ENCODE results near the gene SORCS3.
A peak's percentile ranks its signal among the peaks of the same experiment; 100 is the strongest.

SORCS3 gene

GRCh38 chr10:104641187-104641936 lies at the start of gene SORCS3:
Gene SORCS3 (plus strand): TSS chr10:104641290.
- DNase-seq, result no peak

DNA sequence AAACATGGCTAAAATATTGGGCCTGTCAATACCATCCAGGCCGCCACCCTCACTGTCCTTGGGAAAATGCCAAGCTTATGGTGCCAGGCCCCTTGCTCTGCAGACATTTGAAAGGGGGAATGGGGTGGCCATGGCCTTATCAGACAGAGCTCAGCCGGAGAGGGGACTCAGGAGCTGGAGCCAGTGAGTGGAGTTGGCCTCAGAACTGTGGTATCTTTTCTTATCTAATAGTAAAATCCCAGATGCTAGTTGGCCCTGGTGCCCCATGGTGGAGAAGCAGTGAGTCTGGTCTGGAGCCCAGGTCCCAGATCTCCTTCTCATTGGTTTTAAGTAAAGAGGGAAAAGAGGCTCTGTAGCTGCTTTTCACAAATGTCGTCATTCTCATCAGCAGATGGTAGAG lies 49.6 kb upstream of the SORCS3 start:
- DNase-seq, result no peak

DNA sequence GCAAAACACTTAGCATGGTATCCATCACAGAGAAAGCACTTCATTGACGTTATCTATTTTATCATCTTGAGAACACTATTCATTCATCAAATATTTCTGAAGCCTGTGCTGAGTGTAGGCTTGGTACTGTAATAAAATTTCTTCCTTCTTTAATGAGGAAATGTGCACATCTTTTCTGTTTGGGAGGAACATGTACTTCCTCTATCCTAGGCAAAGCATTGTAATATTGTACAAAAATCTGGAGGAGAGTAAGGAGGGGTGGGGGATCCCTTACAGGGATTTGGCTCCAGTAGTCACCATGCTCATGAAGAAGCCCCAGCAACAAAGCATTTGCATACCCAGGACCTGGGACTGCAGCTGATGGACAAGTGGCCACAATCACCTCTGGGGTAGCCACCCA lies 39.9 kb upstream of the SORCS3 start:
- no peak for DNase-seq

GRCh38 chr10:104608091-104608828 lies 32.8 kb upstream of the SORCS3 start:
- DNase-seq, result no peak

DNA sequence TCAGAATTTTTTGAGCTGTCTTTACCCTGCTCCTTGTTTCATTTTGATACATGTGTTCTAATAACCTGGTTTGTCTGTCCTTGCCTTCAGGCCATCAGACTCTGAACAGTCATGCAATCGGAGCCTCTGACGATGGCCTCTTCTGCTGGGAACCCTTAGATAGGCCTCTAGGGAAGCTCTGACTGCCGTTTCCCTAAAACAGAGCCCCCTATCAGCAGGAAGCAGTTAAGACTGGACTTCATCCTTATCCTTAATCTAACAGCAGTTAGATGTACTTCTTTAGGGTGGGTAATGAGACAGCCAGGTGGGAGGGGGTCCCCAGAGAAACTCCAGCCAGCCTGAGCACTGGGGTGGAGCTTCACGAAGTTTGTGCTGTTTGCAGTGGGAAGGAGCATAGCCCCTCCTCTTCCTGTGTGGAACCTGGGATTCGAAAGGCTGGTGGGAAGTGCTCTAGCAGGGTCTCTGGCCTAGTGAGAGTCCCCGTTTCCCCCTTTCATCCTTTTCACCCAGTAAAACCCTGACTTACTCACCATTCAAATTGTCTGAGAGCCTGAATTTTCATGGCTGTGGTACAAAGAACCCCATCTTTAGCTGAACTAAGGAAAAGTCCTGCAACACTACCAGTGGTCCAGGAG lies 28.4 kb upstream of the SORCS3 start:
- no peak for DNase-seq

- no peak for DNase-seq
Measured at GRCh38 chr10:104613406-104613805, 27.7 kb upstream of the SORCS3 start.

GRCh38 chr10:104614245-104614831 lies 26.8 kb upstream of the SORCS3 start:
- peak; percentile 26 for DNase-seq

DNA sequence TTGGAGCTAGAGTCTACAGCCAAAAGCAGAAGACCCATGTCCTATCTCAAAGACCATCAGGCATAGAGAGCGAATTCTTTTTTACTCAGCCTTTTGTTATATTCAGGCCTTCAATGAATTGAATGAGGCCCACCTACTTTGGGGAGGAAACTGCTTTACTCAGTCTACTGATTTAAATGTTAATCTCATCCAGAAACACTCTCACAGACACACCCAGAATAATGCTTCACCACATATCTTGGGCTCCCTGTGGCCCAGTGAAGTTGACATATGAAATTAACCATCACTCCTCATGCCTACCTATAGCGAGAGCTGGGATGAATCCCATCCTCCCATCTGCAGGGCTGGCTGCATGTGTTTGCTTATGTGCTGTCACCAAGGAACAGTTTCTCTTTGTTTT lies 26.0 kb upstream of the SORCS3 start:
- DNase-seq, result no peak

- no peak for DNase-seq
Measured at GRCh38 chr10:104617831-104618230, 23.3 kb upstream of the SORCS3 start.

GRCh38 chr10:104622175-104622574 lies 18.9 kb upstream of the SORCS3 start:
- DNase-seq, result no peak

DNA sequence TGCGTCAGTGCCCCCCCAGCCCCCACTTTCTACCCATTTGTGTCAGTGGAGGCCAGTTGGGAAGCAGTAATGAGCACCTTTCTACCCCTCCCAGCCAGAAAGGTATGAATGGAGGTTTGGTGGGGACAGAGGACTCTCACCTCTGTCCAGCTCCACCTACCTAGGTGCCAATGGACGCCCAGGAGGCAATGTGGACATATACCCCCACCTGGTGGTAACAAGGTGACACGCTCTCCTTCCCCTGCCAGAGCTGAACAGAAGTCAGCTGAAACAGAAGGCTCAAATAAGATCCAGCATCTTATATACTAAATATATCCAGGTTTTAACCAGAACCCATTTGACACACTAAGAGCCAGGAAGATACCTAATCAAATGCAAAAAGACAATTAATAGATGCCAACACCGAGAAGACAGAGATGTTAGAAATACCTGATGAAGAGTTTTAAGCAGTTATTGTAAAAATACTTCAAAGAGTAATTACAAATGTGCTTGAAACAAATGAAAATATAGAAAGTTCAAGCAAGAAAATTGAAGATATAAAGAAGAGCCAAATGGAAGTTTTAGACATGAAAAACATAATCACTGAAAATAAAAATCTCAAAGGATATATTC lies 18.4 kb upstream of the SORCS3 start:
- DNase-seq, result no peak

- no peak for DNase-seq
Measured at GRCh38 chr10:104630731-104631130, 10.4 kb upstream of the SORCS3 start.

GRCh38 chr10:104631946-104632345 lies 9.1 kb upstream of the SORCS3 start:
- DNase-seq, result no peak

DNA sequence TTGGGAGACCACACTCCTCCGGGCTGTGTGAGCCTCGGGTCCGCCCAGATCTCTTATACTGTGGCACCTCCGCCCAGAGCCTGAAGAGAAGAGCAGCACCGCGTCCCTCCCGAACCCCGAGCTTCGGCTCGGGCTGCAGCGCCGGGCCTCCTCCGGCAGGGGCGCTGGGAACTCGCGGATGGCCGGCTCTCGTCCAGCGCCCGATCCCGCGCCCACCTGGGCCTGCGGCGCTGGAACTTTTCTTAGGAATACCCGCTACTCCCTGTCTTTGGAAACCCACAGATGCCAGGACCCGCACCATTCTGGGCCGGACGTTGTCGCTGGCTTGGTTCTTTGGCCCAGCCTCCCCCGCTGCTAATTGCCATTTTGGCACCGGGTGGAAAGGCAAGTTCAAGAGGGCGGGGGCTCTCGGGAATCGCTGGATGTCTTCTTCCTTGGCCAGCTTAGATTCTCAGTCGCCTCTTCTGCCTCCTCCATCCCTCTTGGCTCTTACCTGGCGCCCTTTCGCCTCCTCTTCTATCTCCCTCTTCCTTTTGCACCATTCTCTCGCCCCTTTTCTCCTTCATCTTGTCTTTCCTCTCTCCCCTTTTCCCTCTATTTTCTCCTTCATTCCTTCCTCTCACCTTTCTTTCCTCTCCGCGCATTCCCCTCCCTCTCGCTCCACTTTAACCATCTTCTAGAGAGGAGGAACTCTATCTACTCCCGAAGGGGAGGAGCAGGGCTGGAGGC lies 2.1 kb upstream of the SORCS3 start:
- no peak for DNase-seq

GRCh38 chr10:104639590-104640338 lies 1.3 kb upstream of the SORCS3 start:
- no peak for DNase-seq

DNA sequence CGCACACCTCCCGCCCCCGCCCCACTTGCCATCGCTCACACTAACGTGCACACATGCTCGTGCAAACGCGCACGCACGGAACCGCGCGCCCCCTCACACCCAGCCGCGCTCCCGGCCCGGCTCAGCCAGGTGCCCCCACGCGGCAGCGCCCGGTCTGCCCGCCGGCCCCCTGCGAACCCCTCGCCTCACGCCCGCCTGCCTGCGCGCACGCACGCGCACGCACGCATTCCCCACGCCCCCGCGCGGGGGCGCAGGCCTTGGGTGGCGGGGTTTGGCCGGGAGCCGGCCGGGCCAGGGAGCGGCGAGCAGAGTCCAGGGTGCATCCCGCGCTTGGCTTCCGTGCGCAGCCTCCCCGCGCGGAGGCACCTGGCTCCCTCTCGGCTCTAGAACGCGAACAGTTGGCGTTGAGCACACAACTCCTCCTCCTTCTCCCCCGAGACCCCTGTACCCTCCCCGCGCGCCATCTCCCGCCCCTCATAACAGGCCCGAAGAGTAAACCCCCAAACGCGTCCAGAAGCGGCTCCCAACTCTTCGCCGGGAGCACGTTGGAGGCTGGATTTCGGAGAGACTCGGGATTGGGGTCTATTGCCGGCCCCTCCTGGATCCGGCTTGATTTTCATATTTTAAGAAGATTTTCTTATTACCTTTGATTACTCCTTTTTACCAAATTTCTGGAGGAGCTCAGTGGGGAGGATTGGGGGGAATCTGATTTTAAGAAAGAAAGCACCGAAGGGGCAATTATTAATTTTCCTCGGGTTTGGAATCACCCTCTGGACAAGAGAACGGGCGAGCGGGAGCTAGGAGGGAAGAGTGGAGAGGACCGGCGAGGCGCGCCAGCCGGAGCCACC lies 527 bp upstream of the SORCS3 start:
- no peak for DNase-seq

DNA sequence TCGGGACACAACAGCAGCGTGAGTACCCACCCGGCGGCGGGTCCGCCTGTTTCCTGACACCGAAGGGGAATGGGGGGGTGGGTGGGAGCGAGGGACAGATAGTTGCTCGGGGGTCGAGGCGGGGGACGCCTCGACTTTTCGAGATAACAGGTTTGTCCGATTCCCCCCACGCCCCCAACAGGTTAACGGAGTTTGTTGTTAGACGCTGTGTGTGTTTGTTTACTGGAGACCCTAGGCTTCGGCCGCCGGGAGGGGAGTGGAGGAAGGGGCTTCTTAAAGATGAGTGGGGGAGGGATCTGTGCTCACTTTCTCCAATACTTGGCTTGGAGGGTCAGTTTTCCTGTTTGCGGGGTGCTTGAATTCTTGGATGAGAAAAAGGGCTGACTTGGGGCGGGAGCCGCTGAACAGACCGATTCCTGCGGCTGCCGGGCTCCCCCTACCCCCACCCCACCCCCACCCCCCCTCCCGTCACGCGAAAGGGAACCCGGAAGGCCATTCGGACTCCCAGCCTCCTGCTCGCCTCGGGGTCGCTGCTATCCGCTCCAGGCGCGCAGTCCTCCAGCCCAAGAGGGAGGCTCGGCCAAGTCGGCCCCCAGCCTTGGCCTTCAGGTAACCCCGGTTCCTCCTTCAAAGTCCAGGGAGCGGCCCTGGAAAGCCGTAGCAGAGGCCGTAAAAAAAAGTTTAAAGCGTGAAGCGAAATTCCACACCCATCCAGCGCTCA lies 1.0 kb downstream of the SORCS3 start:
- DNase-seq, result no peak

GRCh38 chr10:104642658-104643302 lies 1.7 kb downstream of the SORCS3 start:
- no peak for DNase-seq

DNA sequence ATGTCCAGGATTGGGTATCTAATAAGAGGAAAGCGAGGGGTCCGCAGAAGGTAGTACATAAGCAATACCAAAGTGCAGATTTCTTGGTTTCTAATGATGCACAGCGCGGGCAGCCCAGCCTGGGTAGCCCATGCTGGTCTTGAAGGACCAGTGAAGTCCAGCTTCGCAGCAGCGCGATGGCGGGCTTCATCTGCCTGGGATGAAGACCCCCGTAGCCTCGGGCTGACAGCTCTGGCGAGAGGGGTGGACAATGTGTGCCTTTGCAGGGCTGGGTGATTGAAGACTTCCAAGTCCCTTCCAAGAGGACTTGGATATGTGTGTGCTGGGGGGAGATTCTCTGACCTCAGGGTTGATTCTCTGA lies 2.2 kb downstream of the SORCS3 start:
- DNase-seq, result no peak

DNA sequence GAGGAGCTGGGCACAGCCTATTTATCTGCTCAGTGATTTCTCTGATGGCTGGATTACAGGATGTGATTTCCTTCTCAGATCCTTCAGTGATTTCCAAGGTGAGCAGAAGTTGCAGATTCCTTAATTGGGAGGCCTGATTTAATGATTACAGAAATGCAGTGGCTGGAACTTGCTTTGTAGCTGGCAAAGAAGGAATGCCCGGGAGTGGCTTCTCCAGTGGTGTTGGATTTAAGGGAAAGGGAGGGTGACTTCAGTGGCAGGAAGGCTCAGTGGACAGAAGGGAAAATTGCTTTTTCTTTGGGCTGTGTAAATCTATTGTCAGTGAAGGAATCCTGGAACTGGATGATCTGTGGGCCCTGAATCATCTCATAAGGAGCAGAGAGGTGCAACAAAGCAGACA lies 5.1 kb downstream of the SORCS3 start:
- no peak for DNase-seq
